ENCODE measurements around the gene ALDH2. TPM values are rescaled to one million over a fixed set of nuclear protein-coding genes. Genes with fewer than 3 reads are reported as not detected.
"Not testable (repeated sequence)": the region's sequence is repeated elsewhere in the genome, so short reads cannot be mapped to it uniquely, and the experiment has no call there.

The ALDH2 gene
- total RNA-seq, 1 experiment from 2014 or later: not detected

DNA sequence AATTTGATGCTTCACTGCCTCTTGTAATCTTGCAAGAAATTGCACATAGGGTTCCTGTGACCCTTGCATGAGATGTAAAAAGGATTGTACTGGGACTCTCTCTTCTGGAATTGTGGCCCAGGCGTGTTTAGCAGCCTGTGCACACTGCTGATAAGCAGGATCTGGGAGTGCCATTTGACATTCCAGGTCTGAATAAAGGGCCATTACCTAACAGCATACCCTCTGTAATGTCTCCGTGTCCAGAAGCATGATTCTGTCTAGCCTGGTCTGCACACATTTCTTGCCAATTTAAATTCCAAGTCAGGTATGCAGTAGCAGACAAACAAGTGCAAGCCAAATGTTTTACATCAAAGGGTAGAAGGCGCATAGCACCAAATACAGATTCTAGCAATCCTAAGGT, 57.2 kb downstream of the ALDH2 start:
- BruUV-seq (replicated peaks): no TSS peak
- no peaks in the 10 kb centered on the region for H3K36me3 Mint-ChIP-seq (ENCODE audit: insufficient read depth, unreplicated experiment)

DNA sequence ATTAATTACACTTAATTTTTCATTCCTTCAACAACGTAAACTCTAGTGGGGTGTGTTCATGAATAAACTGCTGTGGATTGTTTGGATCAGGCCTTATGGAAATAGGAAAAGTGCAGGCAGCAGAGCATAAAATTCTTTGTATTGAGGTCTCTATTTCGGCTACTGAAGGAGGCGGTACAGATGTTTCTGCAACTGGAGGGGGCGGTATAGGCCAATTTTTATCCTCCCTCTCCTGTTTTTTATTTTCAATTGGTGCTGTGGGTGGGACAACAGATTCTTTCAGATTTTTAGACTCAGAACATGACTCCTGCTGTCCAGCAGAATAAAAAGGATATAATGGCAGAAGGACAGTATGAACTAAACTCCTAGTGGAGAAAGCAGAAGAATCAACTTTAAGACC, 57.6 kb downstream of the ALDH2 start:
- H3K4me3 Mint-ChIP-seq (ENCODE audit: unreplicated experiment); H3K9me3 Mint-ChIP-seq (ENCODE audit: unreplicated experiment); BruUV-seq (replicated peaks); H3K27ac Mint-ChIP-seq (ENCODE audit: low read depth, unreplicated experiment); H3K4me1 Mint-ChIP-seq (ENCODE audit: insufficient read depth, unreplicated experiment); intact Hi-C loops (cut with micrococcal nuclease); POLR2A ChIA-PET; H3K36me3 Mint-ChIP-seq (ENCODE audit: insufficient read depth, unreplicated experiment): not testable (repeated sequence)
- peak; percentile 5 for DNase-seq (ENCODE audit: unreplicated experiment)
- H3K27me3 Mint-ChIP-seq (ENCODE audit: insufficient read depth, unreplicated experiment): peaks cover 43% of the 10 kb centered on the region
- CTCF ChIA-PET: interaction anchor here (1.4 kb wide), 1 partner anchor 70 kb away, joined by 4 read pairs; no protein-coding TSS in a partner anchor
- TF ChIP-seq, protein P1, sequence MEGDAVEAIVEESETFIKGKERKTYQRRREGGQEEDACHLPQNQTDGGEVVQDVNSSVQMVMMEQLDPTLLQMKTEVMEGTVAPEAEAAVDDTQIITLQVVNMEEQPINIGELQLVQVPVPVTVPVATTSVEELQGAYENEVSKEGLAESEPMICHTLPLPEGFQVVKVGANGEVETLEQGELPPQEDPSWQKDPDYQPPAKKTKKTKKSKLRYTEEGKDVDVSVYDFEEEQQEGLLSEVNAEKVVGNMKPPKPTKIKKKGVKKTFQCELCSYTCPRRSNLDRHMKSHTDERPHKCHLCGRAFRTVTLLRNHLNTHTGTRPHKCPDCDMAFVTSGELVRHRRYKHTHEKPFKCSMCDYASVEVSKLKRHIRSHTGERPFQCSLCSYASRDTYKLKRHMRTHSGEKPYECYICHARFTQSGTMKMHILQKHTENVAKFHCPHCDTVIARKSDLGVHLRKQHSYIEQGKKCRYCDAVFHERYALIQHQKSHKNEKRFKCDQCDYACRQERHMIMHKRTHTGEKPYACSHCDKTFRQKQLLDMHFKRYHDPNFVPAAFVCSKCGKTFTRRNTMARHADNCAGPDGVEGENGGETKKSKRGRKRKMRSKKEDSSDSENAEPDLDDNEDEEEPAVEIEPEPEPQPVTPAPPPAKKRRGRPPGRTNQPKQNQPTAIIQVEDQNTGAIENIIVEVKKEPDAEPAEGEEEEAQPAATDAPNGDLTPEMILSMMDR (IDR thresholded peaks at IDR 0.05; ENCODE audit: unreplicated experiment): peak; percentile 27

More for the DNA sequence above, 57.2 kb downstream of the ALDH2 start:
- ChIA-PET CTCF (interaction anchor here (1.8 kb wide), 1 partner anchor 11 kb away, joined by 5 read pairs; no protein-coding TSS in a partner anchor), POLR2A (no interaction called here)
- TF ChIP-seq, protein P1 (IDR thresholded peaks at IDR 0.05; ENCODE audit: unreplicated experiment): no peak
- H3K27me3 Mint-ChIP-seq (ENCODE audit: insufficient read depth, unreplicated experiment): peaks cover 46% of the 10 kb centered on the region
- H3K4me1 Mint-ChIP-seq (ENCODE audit: insufficient read depth, unreplicated experiment): no peaks in the 10 kb centered on the region
- H3K9me3 Mint-ChIP-seq (ENCODE audit: unreplicated experiment): no peaks in the 10 kb centered on the region
- no peak overlapping the region for H3K27ac Mint-ChIP-seq (ENCODE audit: low read depth, unreplicated experiment)
- no peak overlapping the region for H3K4me3 Mint-ChIP-seq (ENCODE audit: unreplicated experiment)
- no peak for DNase-seq (ENCODE audit: unreplicated experiment)
- intact Hi-C loops (cut with micrococcal nuclease): no loop called here

DNA sequence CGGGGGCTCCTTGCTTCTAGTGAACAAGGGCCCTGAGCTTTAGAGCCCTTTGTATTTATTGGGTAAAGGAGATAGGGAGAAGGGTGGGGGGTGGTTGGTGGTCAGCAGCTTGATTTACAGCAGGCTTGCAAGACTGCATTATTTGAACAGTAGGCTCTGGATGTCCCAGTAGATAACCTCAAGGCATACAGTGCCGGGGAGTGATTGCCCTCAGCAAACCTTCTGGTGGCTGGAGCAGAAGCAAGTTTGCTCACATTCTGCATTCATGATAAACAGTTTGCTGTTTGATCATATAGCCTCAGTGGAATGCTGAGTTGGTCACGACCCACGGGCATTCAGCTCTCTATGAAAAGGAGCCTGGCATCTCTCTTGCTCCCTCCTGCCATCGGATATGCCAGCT, 58.8 kb downstream of the ALDH2 start:
- Mint-ChIP-seq H3K27me3 (ENCODE audit: insufficient read depth, unreplicated experiment) (peaks cover 31% of the 10 kb centered on the region), H3K4me1 (ENCODE audit: insufficient read depth, unreplicated experiment) (no peaks in the 10 kb centered on the region), H3K27ac (ENCODE audit: low read depth, unreplicated experiment) (no peak overlapping the region), H3K4me3 (ENCODE audit: unreplicated experiment) (no peak overlapping the region), H3K9me3 (ENCODE audit: unreplicated experiment) (no peaks in the 10 kb centered on the region), H3K36me3 (ENCODE audit: insufficient read depth, unreplicated experiment) (no peaks in the 10 kb centered on the region)
- TF ChIP-seq, protein P1 (IDR thresholded peaks at IDR 0.05; ENCODE audit: unreplicated experiment): no peak
- intact Hi-C loops (cut with micrococcal nuclease): no loop called here
- ChIA-PET POLR2A (interaction anchor here (3.5 kb wide), 1 partner anchor 16 kb away, joined by 18 read pairs; the partner anchor contains the start of gene MAPKAPK5), CTCF (interaction anchor here (0.9 to 1.4 kb wide), 2 partner anchors 13 to 71 kb away, joined by 4 read pairs; no protein-coding TSS in a partner anchor)
- no peak for DNase-seq (ENCODE audit: unreplicated experiment)
- BruUV-seq (replicated peaks): no TSS peak

DNA sequence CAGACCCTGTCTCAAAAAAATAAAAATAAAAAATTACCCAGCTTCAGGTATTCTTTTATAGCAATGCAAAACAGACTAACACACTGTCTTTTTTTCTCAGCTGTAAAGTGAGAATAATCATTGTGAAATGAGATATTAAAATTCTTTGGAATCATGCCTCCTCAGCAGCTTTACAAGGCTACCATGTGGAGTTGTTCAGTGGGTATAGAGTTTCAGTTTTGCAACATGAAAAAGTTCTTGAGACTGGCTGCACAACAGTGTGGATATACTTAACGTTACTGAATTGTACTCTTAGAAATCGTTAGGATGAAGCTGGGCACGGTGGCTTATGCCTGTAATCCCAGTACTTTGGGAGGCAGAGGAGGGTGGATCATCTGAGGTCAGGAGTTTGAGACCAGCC, 59.6 kb downstream of the ALDH2 start:
- Mint-ChIP-seq H3K27ac (ENCODE audit: low read depth, unreplicated experiment) (no peak overlapping the region), H3K36me3 (ENCODE audit: insufficient read depth, unreplicated experiment) (no peaks in the 10 kb centered on the region), H3K9me3 (ENCODE audit: unreplicated experiment) (no peaks in the 10 kb centered on the region), H3K4me1 (ENCODE audit: insufficient read depth, unreplicated experiment) (no peaks in the 10 kb centered on the region), H3K27me3 (ENCODE audit: insufficient read depth, unreplicated experiment) (peaks cover 23% of the 10 kb centered on the region), H3K4me3 (ENCODE audit: unreplicated experiment) (no peak overlapping the region)
- no peak for DNase-seq (ENCODE audit: unreplicated experiment)
- POLR2A ChIA-PET: interaction anchor here (3.5 kb wide), 1 partner anchor 15 kb away, joined by 18 read pairs; the partner anchor contains the start of gene MAPKAPK5
- TF ChIP-seq, protein P1 (IDR thresholded peaks at IDR 0.05; ENCODE audit: unreplicated experiment): no peak
- intact Hi-C loops (cut with micrococcal nuclease): no loop called here
- CTCF ChIA-PET: interaction anchor here (0.6 to 0.9 kb wide), 2 partner anchors 14 kb away, joined by 3 to 4 read pairs; no protein-coding TSS in a partner anchor
- no TSS peak for BruUV-seq (replicated peaks)

All from MCF 10A (cell line).